ENCODE measurements around the gene TGFBR1.

TGFBR1 gene

GRCh38 chr9:99104459-99105151 lies at the start of gene TGFBR1:
TSS of gene TGFBR1 (plus strand) at chr9:99105113. CDS start at chr9:99105206, 93 bp downstream.
- peaks cover 0 to 6% (median 0%) of the 10 kb centered on the region in 11 experiments; a peak in 3 of 22 replicates for H3K36me3 ChIP-seq
- H3K27me3 ChIP-seq = peaks cover 0 to 36% (median 12%) of the 10 kb centered on the region in 11 experiments; a peak in 13 of 22 replicates
- H3K4me1 ChIP-seq = peaks cover 38 to 60% (median 48%) of the 10 kb centered on the region in 10 experiments
- peak within 1 kb of the TSS; percentile 80 to 97 (median 93) for H3K4me3 ChIP-seq
- peak within 1 kb of the TSS; percentile 96 to 99 (median 98) for H3K9ac ChIP-seq
- peak within 1 kb of the TSS; percentile 93 to 99 (median 96) for H3K27ac ChIP-seq
- H3K4me2 ChIP-seq = peak within 1 kb of the TSS; percentile 83 to 98 (median 90)
- peaks cover 5 to 44% (median 18%) of the 10 kb centered on the region in 11 experiments; a peak in 14 of 22 replicates for H4K20me1 ChIP-seq
- peaks cover 0 to 16% (median 0%) of the 10 kb centered on the region in 11 experiments; a peak in 8 of 22 replicates for H3K9me3 ChIP-seq (replicated peaks in 1 of 11)
- TF ChIP-seq Cebpa-rat (IDR thresholded peaks at IDR 0.05) = no peak

GRCh38 chr9:99055384-99055783 lies 49.5 kb upstream of the TGFBR1 start:
- H3K9me3 ChIP-seq (replicated peaks in 1 of 11) = peaks cover 0 to 13% (median 0%) of the 10 kb centered on the region in 11 experiments; a peak in 2 of 22 replicates
- H3K4me1 ChIP-seq = peaks cover 38 to 94% (median 60%) of the 10 kb centered on the region in 10 experiments
- peak overlapping the region in 5 of 11 experiments; percentile 86 to 97 (median 94); a peak in 10 of 22 replicates for H3K4me2 ChIP-seq
- H3K27me3 ChIP-seq = peaks cover 0 to 46% (median 0%) of the 10 kb centered on the region in 11 experiments; a peak in 4 of 22 replicates
- H4K20me1 ChIP-seq = no peaks in the 10 kb centered on the region
- TF ChIP-seq Cebpa-rat (IDR thresholded peaks at IDR 0.05) = no peak
- no peak overlapping the region for H3K9ac ChIP-seq
- no peaks in the 10 kb centered on the region for H3K36me3 ChIP-seq
- H3K27ac ChIP-seq = peak overlapping the region in 4 of 11 experiments; percentile 30 to 92 (median 90); a peak in 3 of 22 replicates
- H3K4me3 ChIP-seq = no peak overlapping the region

GRCh38 chr9:99056186-99056585 lies 48.7 kb upstream of the TGFBR1 start:
- TF ChIP-seq Cebpa-rat (IDR thresholded peaks at IDR 0.05) = no peak
- peak overlapping the region in 9 of 11 experiments; percentile 42 to 96 (median 89); a peak in 13 of 22 replicates for H3K27ac ChIP-seq
- peaks cover 44 to 97% (median 67%) of the 10 kb centered on the region in 10 experiments for H3K4me1 ChIP-seq

GRCh38 chr9:99056886-99057664 lies 47.8 kb upstream of the TGFBR1 start:
- Histone ChIP-seq H3K27me3 (peaks cover 0 to 31% (median 0%) of the 10 kb centered on the region in 11 experiments; a peak in 4 of 22 replicates), H4K20me1 (no peaks in the 10 kb centered on the region), H3K36me3 (no peaks in the 10 kb centered on the region), H3K4me3 (peak overlapping the region in 8 of 10 experiments; percentile 30 to 54 (median 42); a peak in 9 of 20 replicates), H3K9ac (peak overlapping the region; percentile 25 to 81 (median 72); a peak in 20 of 22 replicates), H3K4me1 (peaks cover 44 to 97% (median 68%) of the 10 kb centered on the region in 10 experiments), H3K9me3 (replicated peaks in 1 of 11) (peaks cover 0 to 13% (median 0%) of the 10 kb centered on the region in 11 experiments; a peak in 2 of 22 replicates), H3K27ac (peak overlapping the region; percentile 76 to 96 (median 89); a peak in 21 of 22 replicates), H3K4me2 (peak overlapping the region; percentile 86 to 98 (median 93))
- no peak for TF ChIP-seq Cebpa-rat (IDR thresholded peaks at IDR 0.05)

More at GRCh38 chr9:99056186-99056585, 48.7 kb upstream of the TGFBR1 start:
- Histone ChIP-seq H3K4me3 (no peak overlapping the region), H3K27me3 (peaks cover 0 to 40% (median 0%) of the 10 kb centered on the region in 11 experiments; a peak in 4 of 22 replicates), H3K4me2 (peak overlapping the region in 9 of 11 experiments; percentile 86 to 98 (median 94); a peak in 15 of 22 replicates), H3K9ac (no peak overlapping the region; a peak in 1 of 22 replicates), H4K20me1 (no peaks in the 10 kb centered on the region), H3K36me3 (no peaks in the 10 kb centered on the region), H3K9me3 (replicated peaks in 1 of 11) (peaks cover 0 to 13% (median 0%) of the 10 kb centered on the region in 11 experiments; a peak in 2 of 22 replicates)

GRCh38 chr9:99057665-99058625 lies 47.0 kb upstream of the TGFBR1 start:
- Histone ChIP-seq H3K9me3 (replicated peaks in 1 of 11) (peaks cover 0 to 13% (median 0%) of the 10 kb centered on the region in 11 experiments; a peak in 2 of 22 replicates), H3K36me3 (no peaks in the 10 kb centered on the region), H4K20me1 (no peaks in the 10 kb centered on the region), H3K9ac (peak overlapping the region; percentile 60 to 81 (median 76); a peak in 21 of 22 replicates), H3K4me1 (peaks cover 44 to 97% (median 61%) of the 10 kb centered on the region in 10 experiments), H3K4me3 (peak overlapping the region in 9 of 10 experiments; percentile 17 to 54 (median 41); a peak in 17 of 20 replicates), H3K27ac (peak overlapping the region; percentile 76 to 96 (median 89)), H3K27me3 (peaks cover 0 to 22% (median 0%) of the 10 kb centered on the region in 11 experiments; a peak in 4 of 22 replicates), H3K4me2 (peak overlapping the region; percentile 86 to 98 (median 93))
- TF ChIP-seq Cebpa-rat (IDR thresholded peaks at IDR 0.05) = no peak

- Histone ChIP-seq H3K4me3 (peak overlapping the region in 8 of 10 experiments; percentile 1 to 54 (median 40); a peak in 10 of 20 replicates), H4K20me1 (no peaks in the 10 kb centered on the region), H3K27me3 (peaks cover 0 to 12% (median 0%) of the 10 kb centered on the region in 11 experiments; a peak in 3 of 22 replicates), H3K9me3 (replicated peaks in 1 of 11) (peaks cover 0 to 13% (median 0%) of the 10 kb centered on the region in 11 experiments; a peak in 2 of 22 replicates), H3K9ac (peak overlapping the region; percentile 60 to 81 (median 76)), H3K4me1 (peaks cover 44 to 94% (median 53%) of the 10 kb centered on the region in 10 experiments), H3K27ac (peak overlapping the region; percentile 76 to 96 (median 89)), H3K36me3 (no peaks in the 10 kb centered on the region), H3K4me2 (peak overlapping the region; percentile 86 to 98 (median 93))
- TF ChIP-seq Cebpa-rat (IDR thresholded peaks at IDR 0.05) = no peak
These were observed 45.7 kb upstream of the TGFBR1 start for GRCh38 chr9:99058964-99059921.

Data from BLaER1 treated with 17β-estradiol and CSF1 and Interleukin-3, amounts not matched to agents 10 nM and 100 nM (cell line).